SK-N-SH treated with all-trans-retinoic acid at 6 μM for 48 hours (cell line): Measurements from ENCODE around the gene CEP164.

Experiments used
- ATAC-seq: fragments of 200-7000 bp; cut with Tn5 transposase; 3 replicates; pipeline ENCODE4 v1.9.1; 2020; ENCODE audit warnings: mild to moderate bottlenecking, moderate library complexity
- BACH2 ChIP-seq: fragments of 250-450 bp; sonication (Bioruptor Pico); IDR thresholded peaks from 2 replicates; pipeline ENCODE4 v1.9.0; 2021; ENCODE audit warnings: mild to moderate bottlenecking, borderline replicate concordance
- CSDC2 ChIP-seq: fragments of 250-450 bp; sonication (Bioruptor Pico); IDR thresholded peaks from 2 replicates; pipeline ENCODE4 v1.5.0; 2020; ENCODE audit warnings: mild to moderate bottlenecking, moderate library complexity
- ESRRG ChIP-seq: fragments of 250-450 bp; sonication (Bioruptor Pico); IDR thresholded peaks from 2 replicates; pipeline ENCODE4 v1.6.1; 2021; ENCODE audit warnings: mild to moderate bottlenecking
- GLIS3 ChIP-seq: fragments of 250-450 bp; sonication (Bioruptor Pico); IDR thresholded peaks from 2 replicates; pipeline ENCODE4 v1.5.0; 2020; ENCODE audit warnings: mild to moderate bottlenecking, moderate library complexity
- ISL1 ChIP-seq: fragments of 250-450 bp; sonication (Bioruptor Pico); IDR thresholded peaks from 2 replicates; pipeline ENCODE4 v2.1.2; 2022; ENCODE audit warnings: mild to moderate bottlenecking, moderate library complexity
- OSR1 ChIP-seq: fragments of 250-450 bp; sonication (Bioruptor Pico); IDR thresholded peaks from 2 replicates; pipeline ENCODE4 v1.8.0; 2022; ENCODE audit warnings: moderate library complexity, mild to moderate bottlenecking, inconsistent platforms
- POU6F1 ChIP-seq: fragments of 250-450 bp; sonication (Bioruptor Pico); IDR thresholded peaks from 2 replicates; pipeline ENCODE4 v1.8.0; 2021; ENCODE audit warnings: low read depth, mild to moderate bottlenecking, moderate library complexity, borderline replicate concordance
- PPARA ChIP-seq: fragments of 250-450 bp; sonication (Bioruptor Pico); IDR thresholded peaks from 2 replicates; pipeline ENCODE4 v1.5.0; 2020; ENCODE audit warnings: mild to moderate bottlenecking, borderline replicate concordance
- RARB ChIP-seq: fragments of 250-450 bp; sonication (Bioruptor Pico); IDR thresholded peaks from 2 replicates; pipeline ENCODE4 v1.8.0; 2021; ENCODE audit warnings: mild to moderate bottlenecking, moderate library complexity
- TCF4 ChIP-seq: fragments of 250-450 bp; sonication (Bioruptor Pico); IDR thresholded peaks from 2 replicates; pipeline ENCODE4 v1.8.0; 2021; ENCODE audit warnings: mild to moderate bottlenecking, moderate library complexity, borderline replicate concordance
- TOX ChIP-seq: fragments of 250-450 bp; sonication (Bioruptor Pico); IDR thresholded peaks from 2 replicates; pipeline ENCODE4 v1.8.0; 2021; ENCODE audit warnings: mild to moderate bottlenecking, moderate library complexity, borderline replicate concordance
- TSHZ2 ChIP-seq: fragments of 250-450 bp; sonication (Bioruptor Pico); IDR thresholded peaks from 2 replicates; pipeline ENCODE4 v1.5.0; 2020; ENCODE audit warnings: mild to moderate bottlenecking, moderate library complexity
- ZC3H10 ChIP-seq: fragments of 250-450 bp; sonication (Bioruptor Pico); IDR thresholded peaks from 2 replicates; pipeline ENCODE4 v1.5.1; 2021; ENCODE audit warnings: mild to moderate bottlenecking, moderate library complexity
- ZFP3 ChIP-seq: fragments of 250-450 bp; sonication (Bioruptor Pico); IDR thresholded peaks from 2 replicates; pipeline ENCODE4 v1.5.0; 2020; ENCODE audit warnings: mild to moderate bottlenecking, moderate library complexity
- ZNF565 ChIP-seq: fragments of 450-650 bp; formaldehyde crosslinking; conservative IDR thresholded peaks from 2 replicates; pipeline ENCODE4 v1.5.0; 2020; ENCODE audit warnings: low read depth, mild to moderate bottlenecking, moderate library complexity
- ZNF70 ChIP-seq: fragments of 450-650 bp; formaldehyde crosslinking; IDR thresholded peaks from 2 replicates; pipeline ENCODE4 v1.5.0; 2020; ENCODE audit warnings: mild to moderate bottlenecking, moderate library complexity
- ZNF8 ChIP-seq: fragments of 450-650 bp; formaldehyde crosslinking; IDR thresholded peaks from 2 replicates; pipeline ENCODE4 v1.5.0; 2020; ENCODE audit warnings: mild to moderate bottlenecking, moderate library complexity
- TF ChIP-seq, protein P1 (sequence below): fragments of 250-450 bp; sonication (Bioruptor Pico); IDR thresholded peaks from 2 replicates; pipeline ENCODE4 v1.5.1; 2020; ENCODE audit warnings: low read depth, mild to moderate bottlenecking, moderate library complexity
- TF ChIP-seq, protein P2 (sequence below): fragments of 250-450 bp; sonication (Bioruptor Pico); IDR thresholded peaks from 2 replicates; pipeline ENCODE4 v1.5.1; 2021; ENCODE audit warnings: mild to moderate bottlenecking, moderate library complexity
- TF ChIP-seq, protein P3 (sequence below): fragments of 250-450 bp; sonication (Bioruptor Pico); IDR thresholded peaks from 2 replicates; pipeline ENCODE4 v1.8.0; 2020; ENCODE audit warnings: mild to moderate bottlenecking, moderate library complexity, borderline replicate concordance

CEP164 gene

GRCh38 chr11:117437041-117437790 lies 109.6 kb downstream of the CEP164 start:
- ATAC-seq: no peak
- TF ChIP-seq, protein P1, sequence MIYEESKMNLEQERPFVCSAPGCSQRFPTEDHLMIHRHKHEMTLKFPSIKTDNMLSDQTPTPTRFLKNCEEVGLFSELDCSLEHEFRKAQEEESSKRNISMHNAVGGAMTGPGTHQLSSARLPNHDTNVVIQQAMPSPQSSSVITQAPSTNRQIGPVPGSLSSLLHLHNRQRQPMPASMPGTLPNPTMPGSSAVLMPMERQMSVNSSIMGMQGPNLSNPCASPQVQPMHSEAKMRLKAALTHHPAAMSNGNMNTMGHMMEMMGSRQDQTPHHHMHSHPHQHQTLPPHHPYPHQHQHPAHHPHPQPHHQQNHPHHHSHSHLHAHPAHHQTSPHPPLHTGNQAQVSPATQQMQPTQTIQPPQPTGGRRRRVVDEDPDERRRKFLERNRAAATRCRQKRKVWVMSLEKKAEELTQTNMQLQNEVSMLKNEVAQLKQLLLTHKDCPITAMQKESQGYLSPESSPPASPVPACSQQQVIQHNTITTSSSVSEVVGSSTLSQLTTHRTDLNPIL (CRISPR knock-in tag): no peak
- TF ChIP-seq ZNF565 (CRISPR knock-in tag): no peak
- TF ChIP-seq TOX (CRISPR knock-in tag): no peak
- TF ChIP-seq ZC3H10: no peak
- no peak for TF ChIP-seq GLIS3
- no peak for TF ChIP-seq OSR1 (CRISPR knock-in tag)
- no peak for TF ChIP-seq POU6F1 (CRISPR knock-in tag)
- no peak for TF ChIP-seq CSDC2 (CRISPR knock-in tag)
- TF ChIP-seq ESRRG: no peak
- TF ChIP-seq, protein P2, sequence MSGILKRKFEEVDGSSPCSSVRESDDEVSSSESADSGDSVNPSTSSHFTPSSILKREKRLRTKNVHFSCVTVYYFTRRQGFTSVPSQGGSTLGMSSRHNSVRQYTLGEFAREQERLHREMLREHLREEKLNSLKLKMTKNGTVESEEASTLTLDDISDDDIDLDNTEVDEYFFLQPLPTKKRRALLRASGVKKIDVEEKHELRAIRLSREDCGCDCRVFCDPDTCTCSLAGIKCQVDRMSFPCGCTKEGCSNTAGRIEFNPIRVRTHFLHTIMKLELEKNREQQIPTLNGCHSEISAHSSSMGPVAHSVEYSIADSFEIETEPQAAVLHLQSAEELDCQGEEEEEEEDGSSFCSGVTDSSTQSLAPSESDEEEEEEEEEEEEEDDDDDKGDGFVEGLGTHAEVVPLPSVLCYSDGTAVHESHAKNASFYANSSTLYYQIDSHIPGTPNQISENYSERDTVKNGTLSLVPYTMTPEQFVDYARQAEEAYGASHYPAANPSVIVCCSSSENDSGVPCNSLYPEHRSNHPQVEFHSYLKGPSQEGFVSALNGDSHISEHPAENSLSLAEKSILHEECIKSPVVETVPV (CRISPR knock-in tag): no peak
- TF ChIP-seq, protein P3, sequence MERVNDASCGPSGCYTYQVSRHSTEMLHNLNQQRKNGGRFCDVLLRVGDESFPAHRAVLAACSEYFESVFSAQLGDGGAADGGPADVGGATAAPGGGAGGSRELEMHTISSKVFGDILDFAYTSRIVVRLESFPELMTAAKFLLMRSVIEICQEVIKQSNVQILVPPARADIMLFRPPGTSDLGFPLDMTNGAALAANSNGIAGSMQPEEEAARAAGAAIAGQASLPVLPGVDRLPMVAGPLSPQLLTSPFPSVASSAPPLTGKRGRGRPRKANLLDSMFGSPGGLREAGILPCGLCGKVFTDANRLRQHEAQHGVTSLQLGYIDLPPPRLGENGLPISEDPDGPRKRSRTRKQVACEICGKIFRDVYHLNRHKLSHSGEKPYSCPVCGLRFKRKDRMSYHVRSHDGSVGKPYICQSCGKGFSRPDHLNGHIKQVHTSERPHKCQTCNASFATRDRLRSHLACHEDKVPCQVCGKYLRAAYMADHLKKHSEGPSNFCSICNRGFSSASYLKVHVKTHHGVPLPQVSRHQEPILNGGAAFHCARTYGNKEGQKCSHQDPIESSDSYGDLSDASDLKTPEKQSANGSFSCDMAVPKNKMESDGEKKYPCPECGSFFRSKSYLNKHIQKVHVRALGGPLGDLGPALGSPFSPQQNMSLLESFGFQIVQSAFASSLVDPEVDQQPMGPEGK: no peak
- TF ChIP-seq ISL1 (CRISPR knock-in tag): no peak
- TF ChIP-seq BACH2 (CRISPR knock-in tag): no peak
- no peak for TF ChIP-seq ZNF70 (CRISPR knock-in tag)
- TF ChIP-seq ZNF8 (CRISPR knock-in tag): no peak
- no peak for TF ChIP-seq PPARA
- no peak for TF ChIP-seq ZFP3 (CRISPR knock-in tag)
- no peak for TF ChIP-seq TCF4

DNA sequence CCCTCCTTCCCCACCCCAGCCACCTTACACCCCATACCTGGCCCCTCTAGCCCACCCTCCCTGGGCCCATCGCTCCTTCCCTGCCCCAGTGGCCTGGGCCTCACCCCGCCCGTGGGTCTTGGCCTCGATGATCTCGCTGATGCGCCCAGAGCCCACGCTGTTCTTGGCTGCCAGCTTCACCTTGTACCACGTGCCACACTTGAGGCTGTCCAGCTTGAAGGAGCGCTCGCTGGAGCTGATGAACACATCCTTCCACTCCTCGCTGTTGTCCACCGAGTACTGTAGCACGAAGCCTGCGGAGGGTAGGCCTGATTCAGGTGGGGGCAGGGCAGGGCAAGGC lies 110.1 kb downstream of the CEP164 start:
- no peak for ATAC-seq
- no peak for TF ChIP-seq PPARA
- no peak for TF ChIP-seq RARB (CRISPR knock-in tag)
- TF ChIP-seq BACH2 (CRISPR knock-in tag): no peak
- no peak for TF ChIP-seq TSHZ2 (CRISPR knock-in tag)
- TF ChIP-seq, protein P1 (CRISPR knock-in tag): no peak
- no peak for TF ChIP-seq GLIS3
- no peak for TF ChIP-seq ZNF8 (CRISPR knock-in tag)
- TF ChIP-seq CSDC2 (CRISPR knock-in tag): no peak
- TF ChIP-seq, protein P2 (CRISPR knock-in tag): no peak
- TF ChIP-seq ISL1 (CRISPR knock-in tag): no peak
- no peak for TF ChIP-seq TCF4
- TF ChIP-seq ZFP3 (CRISPR knock-in tag): no peak
- no peak for TF ChIP-seq POU6F1 (CRISPR knock-in tag)
- TF ChIP-seq ZNF565 (CRISPR knock-in tag): no peak
- TF ChIP-seq ESRRG: no peak
- no peak for TF ChIP-seq ZNF70 (CRISPR knock-in tag)
- no peak for TF ChIP-seq OSR1 (CRISPR knock-in tag)
- no peak for TF ChIP-seq TOX (CRISPR knock-in tag)
